ENCODE measurements around the gene CDCP2. TPM values are rescaled to one million over a fixed set of nuclear protein-coding genes. Genes with fewer than 3 reads are reported as not detected.

The CDCP2 gene
- polyA plus RNA-seq, 1 donor, result not detected

DNA sequence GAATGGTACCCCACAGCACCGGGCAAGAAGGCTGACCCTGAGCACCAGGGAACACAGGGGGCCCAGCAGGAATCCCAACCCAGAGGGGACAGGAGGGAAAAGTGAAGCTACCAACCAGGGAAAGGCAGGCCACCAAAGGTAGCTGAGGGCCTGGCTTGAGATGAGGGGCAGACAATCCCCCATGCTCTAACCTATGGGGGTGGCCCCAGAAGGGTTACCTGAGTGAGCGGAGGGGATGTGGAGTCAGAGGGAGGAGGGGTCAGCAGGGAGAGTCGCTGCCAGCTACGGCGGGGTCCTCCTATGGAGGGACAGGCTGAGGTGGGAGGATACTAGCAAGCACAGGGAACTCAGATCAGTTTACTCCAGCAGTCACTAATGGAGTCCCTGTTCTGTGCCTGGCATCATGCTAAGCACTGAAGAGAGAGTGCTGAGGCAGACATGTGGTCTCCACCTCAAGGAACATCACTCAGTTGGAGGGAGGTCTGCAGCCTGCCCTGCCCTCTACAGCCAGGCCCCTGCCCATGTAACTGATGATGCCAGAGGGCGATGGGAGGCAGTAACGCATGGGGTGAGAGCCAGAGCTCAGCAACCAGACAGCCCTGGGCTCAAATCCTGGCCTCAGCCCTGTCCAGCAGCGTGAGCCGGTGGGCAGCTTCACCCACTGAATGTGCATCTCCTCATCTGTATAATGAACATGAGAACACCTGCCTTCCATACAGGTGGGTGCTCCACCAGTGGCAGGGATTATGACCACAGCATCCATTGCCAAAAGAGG, 25.7 kb upstream of the CDCP2 start:
- no peaks in the 10 kb centered on the region for H3K27me3 ChIP-seq (ENCODE audit: control insufficient read depth, insufficient read depth, low read length)
- 0% methylated on average over 1 of the region's 9 CpGs for WGBS (ENCODE audit: insufficient coverage, low lambda C conversion rate)
- H3K4me3 ChIP-seq (ENCODE audit: low read length), result no peak overlapping the region
- no peak for DNase-seq
- no peaks in the 10 kb centered on the region for H3K4me1 ChIP-seq (ENCODE audit: control insufficient read depth, insufficient read depth, low read length)
- no peaks in the 10 kb centered on the region for H3K9me3 ChIP-seq (ENCODE audit: control insufficient read depth, low read depth, low read length)
- peaks cover 5% of the 10 kb centered on the region for H3K36me3 ChIP-seq (ENCODE audit: control insufficient read depth, insufficient read depth, low read length)
- H3K27ac ChIP-seq (ENCODE audit: low read length), result no peak overlapping the region

DNA sequence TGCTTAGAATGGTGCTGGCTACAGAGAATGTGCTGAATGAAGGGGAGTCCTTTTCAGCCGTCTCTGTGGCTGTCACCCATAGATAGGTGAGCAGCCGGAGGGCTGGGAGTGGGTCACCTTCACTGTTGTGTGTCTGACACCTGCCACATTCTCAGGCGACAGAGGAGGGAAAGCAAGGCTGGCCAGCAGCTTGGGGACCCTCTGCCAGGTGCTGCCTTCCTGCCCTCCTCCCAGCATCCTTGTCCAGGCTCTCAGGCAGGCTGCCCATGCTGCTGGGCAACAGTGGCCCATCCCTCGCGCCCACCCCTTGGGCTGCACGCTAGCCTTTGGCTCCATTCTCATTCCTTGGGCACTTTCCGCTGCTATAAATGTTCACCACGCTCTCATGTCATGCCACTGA, 24.9 kb upstream of the CDCP2 start:
- H3K36me3 ChIP-seq (ENCODE audit: control insufficient read depth, insufficient read depth, low read length), result peaks cover 5% of the 10 kb centered on the region
- WGBS (ENCODE audit: insufficient coverage, low lambda C conversion rate), result no CpG with 5 or more reads among the region's 8 CpGs
- no peak overlapping the region for H3K4me3 ChIP-seq (ENCODE audit: low read length)
- H3K27me3 ChIP-seq (ENCODE audit: control insufficient read depth, insufficient read depth, low read length), result no peaks in the 10 kb centered on the region
- no peaks in the 10 kb centered on the region for H3K4me1 ChIP-seq (ENCODE audit: control insufficient read depth, insufficient read depth, low read length)
- H3K27ac ChIP-seq (ENCODE audit: low read length), result no peak overlapping the region
- H3K9me3 ChIP-seq (ENCODE audit: control insufficient read depth, low read depth, low read length), result no peaks in the 10 kb centered on the region
- no peak for DNase-seq

DNA sequence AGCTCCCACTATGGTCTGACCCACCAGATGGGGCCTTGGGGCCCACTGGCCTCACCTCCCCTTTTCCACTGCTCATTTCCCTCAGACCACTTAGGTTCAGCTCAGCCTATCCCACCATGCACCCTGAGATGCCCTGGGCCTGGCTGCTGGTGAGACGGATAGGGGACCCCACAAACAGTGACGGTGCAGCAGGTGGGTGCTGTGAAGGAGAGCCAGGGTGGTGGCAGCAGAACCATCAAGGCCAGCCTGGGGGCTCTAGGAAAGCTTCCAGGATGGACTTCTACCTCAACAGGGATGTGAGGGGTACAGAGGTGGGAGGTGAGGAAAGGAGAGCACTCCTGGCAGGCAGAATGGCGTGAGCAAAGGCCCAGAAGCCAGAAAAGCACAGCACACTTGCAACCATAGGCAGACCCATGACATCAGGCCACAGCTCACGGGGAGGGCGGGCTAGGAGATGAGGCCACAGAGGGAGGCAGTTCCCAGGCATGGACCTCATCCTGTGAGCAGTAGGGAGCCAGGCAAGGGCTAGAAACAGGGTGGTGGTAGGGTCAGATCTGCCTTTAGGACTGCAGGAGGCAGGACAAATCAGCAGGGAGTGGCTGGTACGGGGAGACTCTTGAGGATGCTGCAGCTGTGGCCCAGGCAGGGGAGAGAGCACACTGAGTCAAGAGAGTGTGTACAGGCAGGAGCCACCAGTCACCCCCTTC, 24.0 kb upstream of the CDCP2 start:
- H3K27ac ChIP-seq (ENCODE audit: low read length), result no peak overlapping the region
- H3K36me3 ChIP-seq (ENCODE audit: control insufficient read depth, insufficient read depth, low read length), result peaks cover 5% of the 10 kb centered on the region
- WGBS (ENCODE audit: insufficient coverage, low lambda C conversion rate), result no CpG with 5 or more reads among the region's 6 CpGs
- no peak for DNase-seq
- no peaks in the 10 kb centered on the region for H3K27me3 ChIP-seq (ENCODE audit: control insufficient read depth, insufficient read depth, low read length)
- no peaks in the 10 kb centered on the region for H3K9me3 ChIP-seq (ENCODE audit: control insufficient read depth, low read depth, low read length)
- H3K4me1 ChIP-seq (ENCODE audit: control insufficient read depth, insufficient read depth, low read length), result no peaks in the 10 kb centered on the region
- H3K4me3 ChIP-seq (ENCODE audit: low read length), result no peak overlapping the region

DNA sequence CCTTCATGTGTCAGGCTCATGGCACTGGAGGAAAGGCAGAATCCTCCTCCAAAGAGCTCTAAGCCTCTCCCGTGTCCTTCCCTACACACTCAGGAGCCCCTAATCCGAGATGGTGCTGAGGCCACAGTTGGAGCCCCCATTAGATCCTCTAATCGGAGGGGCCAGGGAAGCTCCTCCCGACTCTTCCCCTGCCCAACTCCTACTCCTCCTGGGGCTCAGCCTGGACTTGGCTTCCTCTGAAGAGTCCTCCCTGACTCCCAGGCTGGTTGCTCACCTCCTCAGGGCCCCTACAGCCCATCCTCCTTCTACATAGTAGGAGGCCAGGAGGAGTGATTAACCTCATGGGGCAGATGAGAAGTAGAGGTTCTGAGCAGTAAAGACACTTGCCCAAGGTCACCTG, 21.3 kb upstream of the CDCP2 start:
- Histone ChIP-seq H3K27me3 (ENCODE audit: control insufficient read depth, insufficient read depth, low read length) (no peaks in the 10 kb centered on the region), H3K4me1 (ENCODE audit: control insufficient read depth, insufficient read depth, low read length) (no peaks in the 10 kb centered on the region), H3K9me3 (ENCODE audit: control insufficient read depth, low read depth, low read length) (no peaks in the 10 kb centered on the region), H3K4me3 (ENCODE audit: low read length) (no peak overlapping the region), H3K27ac (ENCODE audit: low read length) (no peak overlapping the region), H3K36me3 (ENCODE audit: control insufficient read depth, insufficient read depth, low read length) (peaks cover 2% of the 10 kb centered on the region)
- DNase-seq, result no peak
- no CpG with 5 or more reads among the region's 4 CpGs for WGBS (ENCODE audit: insufficient coverage, low lambda C conversion rate)

DNA sequence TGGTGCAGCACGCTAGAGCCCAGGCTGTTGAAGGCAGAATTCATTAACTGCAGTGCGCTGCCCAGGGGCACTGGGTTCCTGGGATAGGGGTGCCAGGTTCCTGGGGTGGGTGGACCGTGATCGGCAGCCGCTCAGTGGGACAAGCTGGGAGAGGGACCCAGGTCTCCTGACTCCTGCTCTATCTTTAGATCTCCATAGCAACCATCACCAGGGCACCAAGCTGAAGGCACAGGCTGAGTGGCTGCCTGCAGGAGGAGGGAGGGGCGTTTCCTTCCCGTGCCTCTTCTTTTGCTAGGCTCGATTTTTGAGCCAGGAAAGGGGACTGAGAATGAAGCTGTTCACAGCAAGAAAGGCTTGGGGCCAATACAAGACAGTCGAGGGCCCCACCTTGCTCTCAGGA, 20.9 kb upstream of the CDCP2 start:
- peaks cover 2% of the 10 kb centered on the region for H3K36me3 ChIP-seq (ENCODE audit: control insufficient read depth, insufficient read depth, low read length)
- no peaks in the 10 kb centered on the region for H3K9me3 ChIP-seq (ENCODE audit: control insufficient read depth, low read depth, low read length)
- no peak overlapping the region for H3K4me3 ChIP-seq (ENCODE audit: low read length)
- H3K4me1 ChIP-seq (ENCODE audit: control insufficient read depth, insufficient read depth, low read length), result no peaks in the 10 kb centered on the region
- H3K27me3 ChIP-seq (ENCODE audit: control insufficient read depth, insufficient read depth, low read length), result no peaks in the 10 kb centered on the region
- no peak overlapping the region for H3K27ac ChIP-seq (ENCODE audit: low read length)
- no CpG with 5 or more reads among the region's 9 CpGs for WGBS (ENCODE audit: insufficient coverage, low lambda C conversion rate)
- DNase-seq, result no peak

DNA sequence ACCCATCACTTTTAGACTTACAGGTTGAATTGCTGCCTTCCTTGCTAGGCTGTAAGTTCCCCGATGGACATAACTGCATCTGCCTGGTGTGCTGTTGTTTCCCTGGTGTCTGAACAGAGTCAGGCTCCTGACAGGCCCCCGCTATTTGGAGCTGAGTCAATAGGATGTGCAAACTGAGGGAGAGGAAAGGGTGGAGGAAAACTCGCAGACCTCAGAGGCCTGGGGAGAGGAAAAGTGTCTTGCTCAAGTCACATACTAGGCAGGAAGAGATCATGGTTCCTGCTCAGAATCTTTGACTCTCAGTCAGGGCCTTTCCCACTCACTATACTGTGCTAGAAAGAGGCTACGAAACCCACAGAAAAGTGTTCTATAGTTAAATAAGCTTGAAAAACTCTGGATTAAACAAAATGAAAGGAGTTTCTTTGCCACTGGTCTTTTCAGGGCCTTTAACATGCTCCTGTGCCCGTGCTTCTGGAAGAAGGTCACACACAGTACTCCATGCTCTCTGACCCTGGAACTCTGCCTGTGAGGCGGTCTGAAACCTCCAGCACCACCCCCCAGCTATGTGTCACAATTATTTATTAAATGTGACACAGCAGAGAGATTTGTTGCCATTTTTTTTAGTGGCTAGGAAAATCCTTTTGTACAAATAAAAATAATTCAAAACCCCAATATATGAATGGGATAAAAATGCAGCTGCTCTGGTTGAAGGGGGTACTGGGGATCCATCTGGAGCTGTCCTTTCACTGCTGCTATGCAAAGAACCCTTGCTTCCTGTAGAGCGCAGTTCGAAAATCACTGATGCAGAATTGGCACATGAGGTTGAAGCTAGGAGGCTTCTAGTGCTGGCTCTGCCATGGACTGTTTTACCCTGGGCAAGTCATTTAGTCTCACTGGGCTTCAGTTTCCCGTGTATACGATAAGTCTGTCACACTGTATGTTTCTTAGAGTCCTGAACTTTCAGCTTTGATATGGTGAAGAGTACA, 20.1 kb upstream of the CDCP2 start:
- H3K27ac ChIP-seq (ENCODE audit: low read length), result no peak overlapping the region
- WGBS (ENCODE audit: insufficient coverage, low lambda C conversion rate), result no CpG with 5 or more reads among the region's 10 CpGs

DNA sequence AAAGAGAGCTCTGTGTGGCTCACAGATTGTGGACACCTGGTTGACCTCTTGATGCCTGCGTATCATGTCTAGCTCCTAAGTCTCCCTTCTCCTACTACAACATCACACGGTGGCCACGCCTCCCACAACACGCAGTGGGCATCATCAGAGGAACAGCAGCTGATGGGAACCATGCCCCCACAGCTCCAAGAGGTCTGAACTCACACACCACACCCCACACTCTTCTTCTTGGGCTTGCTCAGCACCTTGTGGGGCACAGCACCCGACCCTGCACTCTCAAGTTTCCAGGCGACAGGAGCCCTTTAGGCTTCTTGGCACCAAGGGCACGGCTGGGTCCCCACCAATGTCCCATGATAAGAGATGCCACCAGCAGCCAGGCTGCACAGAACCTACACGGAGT, 18.8 kb upstream of the CDCP2 start:
- Histone ChIP-seq H3K36me3 (ENCODE audit: control insufficient read depth, insufficient read depth, low read length) (peaks cover 2% of the 10 kb centered on the region), H3K9me3 (ENCODE audit: control insufficient read depth, low read depth, low read length) (no peaks in the 10 kb centered on the region), H3K27me3 (ENCODE audit: control insufficient read depth, insufficient read depth, low read length) (no peaks in the 10 kb centered on the region), H3K4me3 (ENCODE audit: low read length) (no peak overlapping the region), H3K27ac (ENCODE audit: low read length) (no peak overlapping the region), H3K4me1 (ENCODE audit: control insufficient read depth, insufficient read depth, low read length) (no peaks in the 10 kb centered on the region)
- no CpG with 5 or more reads among the region's 8 CpGs for WGBS (ENCODE audit: insufficient coverage, low lambda C conversion rate)
- no peak for DNase-seq

More for the DNA sequence above, 20.1 kb upstream of the CDCP2 start:
- H3K4me1 ChIP-seq (ENCODE audit: control insufficient read depth, insufficient read depth, low read length), result no peaks in the 10 kb centered on the region
- no peaks in the 10 kb centered on the region for H3K27me3 ChIP-seq (ENCODE audit: control insufficient read depth, insufficient read depth, low read length)
- no peak for DNase-seq
- H3K9me3 ChIP-seq (ENCODE audit: control insufficient read depth, low read depth, low read length), result no peaks in the 10 kb centered on the region
- no peak overlapping the region for H3K4me3 ChIP-seq (ENCODE audit: low read length)
- H3K36me3 ChIP-seq (ENCODE audit: control insufficient read depth, insufficient read depth, low read length), result peaks cover 2% of the 10 kb centered on the region

DNA sequence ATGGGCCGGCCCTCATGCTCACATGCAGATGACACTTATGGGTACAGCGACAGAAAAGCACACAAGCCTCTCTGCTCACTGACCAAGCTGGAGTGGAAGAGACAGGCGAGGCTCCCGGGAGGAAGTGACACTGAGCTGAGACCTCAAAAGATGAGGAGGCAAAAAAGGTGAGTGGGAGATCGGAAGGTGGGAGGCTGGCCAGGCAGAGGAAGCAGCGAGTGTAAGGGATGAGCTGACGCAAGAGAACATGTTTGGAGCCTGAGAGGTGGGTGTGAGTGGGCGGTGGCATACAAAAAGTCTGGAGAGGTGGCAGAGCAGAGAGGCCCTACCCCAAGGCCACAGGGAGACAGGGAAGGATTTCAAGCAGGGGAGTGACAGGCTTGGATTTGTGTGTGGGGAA, 18.2 kb upstream of the CDCP2 start:
- WGBS (ENCODE audit: insufficient coverage, low lambda C conversion rate), result 90% methylated on average over 4 of the region's 8 CpGs
- no peak overlapping the region for H3K4me3 ChIP-seq (ENCODE audit: low read length)
- DNase-seq, result no peak
- H3K27ac ChIP-seq (ENCODE audit: low read length), result no peak overlapping the region
- no peaks in the 10 kb centered on the region for H3K4me1 ChIP-seq (ENCODE audit: control insufficient read depth, insufficient read depth, low read length)
- H3K27me3 ChIP-seq (ENCODE audit: control insufficient read depth, insufficient read depth, low read length), result no peaks in the 10 kb centered on the region
- peaks cover 2% of the 10 kb centered on the region for H3K36me3 ChIP-seq (ENCODE audit: control insufficient read depth, insufficient read depth, low read length)
- H3K9me3 ChIP-seq (ENCODE audit: control insufficient read depth, low read depth, low read length), result no peaks in the 10 kb centered on the region

DNA sequence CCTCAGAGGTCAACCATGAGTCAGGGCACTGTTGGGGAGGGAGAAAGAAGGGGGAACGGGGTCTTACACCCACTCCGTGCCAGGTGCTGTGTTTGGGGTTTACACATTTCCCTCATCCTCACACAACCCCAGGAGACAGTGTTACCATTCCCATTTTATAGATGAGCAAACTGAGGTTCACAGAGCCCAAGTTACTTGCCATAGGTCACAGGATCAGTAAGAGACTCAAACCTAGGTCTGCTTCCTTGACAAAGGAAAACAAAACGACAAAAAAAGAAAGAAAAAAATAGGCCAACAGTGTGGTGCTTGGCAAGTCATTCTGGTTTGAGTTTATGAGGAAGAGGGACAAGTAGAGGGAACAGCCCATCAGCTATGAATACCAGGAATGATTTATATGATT, 16.3 kb upstream of the CDCP2 start:
- H3K27ac ChIP-seq (ENCODE audit: low read length), result no peak overlapping the region
- peaks cover 12% of the 10 kb centered on the region for H3K4me1 ChIP-seq (ENCODE audit: control insufficient read depth, insufficient read depth, low read length)
- no peak overlapping the region for H3K4me3 ChIP-seq (ENCODE audit: low read length)
- H3K27me3 ChIP-seq (ENCODE audit: control insufficient read depth, insufficient read depth, low read length), result no peaks in the 10 kb centered on the region
- 80% methylated on average over 1 of the region's 3 CpGs for WGBS (ENCODE audit: insufficient coverage, low lambda C conversion rate)
- no peak for DNase-seq
- H3K9me3 ChIP-seq (ENCODE audit: control insufficient read depth, low read depth, low read length), result no peaks in the 10 kb centered on the region
- no peaks in the 10 kb centered on the region for H3K36me3 ChIP-seq (ENCODE audit: control insufficient read depth, insufficient read depth, low read length)
